ENCODE results near the gene ADCY2. TPM values are rescaled to one million over a fixed set of nuclear protein-coding genes. Genes with fewer than 3 reads are reported as not detected.

Gene ADCY2
- total and polyA plus RNA-seq, 9 of the 15 experiments (the other 6 are each of a cell fraction or from before 2014, with no cell fraction given), result 0.01 to 0.15 (median 0.03) TPM; not detected in 5

DNA sequence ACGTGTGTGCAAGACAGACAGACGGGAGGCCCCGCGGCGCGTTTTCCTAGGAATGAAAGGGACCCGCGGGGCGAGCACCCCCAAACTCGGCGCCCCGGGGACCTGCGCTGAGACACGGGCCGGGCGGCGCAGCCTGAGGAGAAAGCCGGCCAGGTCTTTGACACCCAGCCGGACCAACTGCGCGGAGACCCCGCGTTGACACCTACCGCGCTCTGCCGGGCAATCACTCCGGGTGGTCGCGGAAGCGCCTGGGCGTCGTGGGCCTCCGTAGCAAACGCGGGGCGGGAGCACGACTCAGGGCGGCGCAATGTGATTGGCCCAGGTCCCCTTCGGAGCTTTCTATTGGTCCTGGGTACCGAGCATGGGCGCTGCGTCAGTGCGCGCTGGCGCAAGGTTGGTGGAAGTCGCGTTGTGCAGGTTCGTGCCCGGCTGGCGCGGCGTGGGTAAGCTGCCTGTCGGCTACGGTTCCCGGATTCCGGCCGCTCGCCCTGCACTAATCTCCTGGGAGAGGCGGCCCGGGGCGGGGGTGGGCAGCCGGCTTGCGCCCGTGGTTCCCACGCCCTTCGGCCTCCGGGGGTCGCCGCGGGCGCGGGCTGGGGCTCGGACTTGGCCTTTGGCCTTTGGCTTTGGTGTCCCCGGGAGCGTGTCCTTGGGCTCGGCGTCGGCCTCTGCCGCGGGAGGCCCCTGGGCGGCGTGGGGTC lies 473.0 kb downstream of the ADCY2 start, which contains the start of the genes FASTKD3 and MTRR (continued):
- TF ChIP-seq, protein P1, sequence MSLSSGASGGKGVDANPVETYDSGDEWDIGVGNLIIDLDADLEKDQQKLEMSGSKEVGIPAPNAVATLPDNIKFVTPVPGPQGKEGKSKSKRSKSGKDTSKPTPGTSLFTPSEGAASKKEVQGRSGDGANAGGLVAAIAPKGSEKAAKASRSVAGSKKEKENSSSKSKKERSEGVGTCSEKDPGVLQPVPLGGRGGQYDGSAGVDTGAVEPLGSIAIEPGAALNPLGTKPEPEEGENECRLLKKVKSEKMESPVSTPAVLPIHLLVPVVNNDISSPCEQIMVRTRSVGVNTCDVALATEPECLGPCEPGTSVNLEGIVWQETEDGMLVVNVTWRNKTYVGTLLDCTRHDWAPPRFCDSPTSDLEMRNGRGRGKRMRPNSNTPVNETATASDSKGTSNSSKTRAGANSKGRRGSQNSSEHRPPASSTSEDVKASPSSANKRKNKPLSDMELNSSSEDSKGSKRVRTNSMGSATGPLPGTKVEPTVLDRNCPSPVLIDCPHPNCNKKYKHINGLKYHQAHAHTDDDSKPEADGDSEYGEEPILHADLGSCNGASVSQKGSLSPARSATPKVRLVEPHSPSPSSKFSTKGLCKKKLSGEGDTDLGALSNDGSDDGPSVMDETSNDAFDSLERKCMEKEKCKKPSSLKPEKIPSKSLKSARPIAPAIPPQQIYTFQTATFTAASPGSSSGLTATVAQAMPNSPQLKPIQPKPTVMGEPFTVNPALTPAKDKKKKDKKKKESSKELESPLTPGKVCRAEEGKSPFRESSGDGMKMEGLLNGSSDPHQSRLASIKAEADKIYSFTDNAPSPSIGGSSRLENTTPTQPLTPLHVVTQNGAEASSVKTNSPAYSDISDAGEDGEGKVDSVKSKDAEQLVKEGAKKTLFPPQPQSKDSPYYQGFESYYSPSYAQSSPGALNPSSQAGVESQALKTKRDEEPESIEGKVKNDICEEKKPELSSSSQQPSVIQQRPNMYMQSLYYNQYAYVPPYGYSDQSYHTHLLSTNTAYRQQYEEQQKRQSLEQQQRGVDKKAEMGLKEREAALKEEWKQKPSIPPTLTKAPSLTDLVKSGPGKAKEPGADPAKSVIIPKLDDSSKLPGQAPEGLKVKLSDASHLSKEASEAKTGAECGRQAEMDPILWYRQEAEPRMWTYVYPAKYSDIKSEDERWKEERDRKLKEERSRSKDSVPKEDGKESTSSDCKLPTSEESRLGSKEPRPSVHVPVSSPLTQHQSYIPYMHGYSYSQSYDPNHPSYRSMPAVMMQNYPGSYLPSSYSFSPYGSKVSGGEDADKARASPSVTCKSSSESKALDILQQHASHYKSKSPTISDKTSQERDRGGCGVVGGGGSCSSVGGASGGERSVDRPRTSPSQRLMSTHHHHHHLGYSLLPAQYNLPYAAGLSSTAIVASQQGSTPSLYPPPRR (CRISPR knock-in tag; IDR thresholded peaks at IDR 0.05; ENCODE audit: borderline replicate concordance), result no peak
- no peak for TF ChIP-seq SAFB2 (IDR thresholded peaks at IDR 0.05; ENCODE audit: borderline replicate concordance, low read depth, low read length, severe bottlenecking)
- no peak for TF ChIP-seq CBFA2T2 (conservative IDR thresholded peaks at IDR 0.05)
- TF ChIP-seq TCFL5 (CRISPR knock-in tag; conservative IDR thresholded peaks at IDR 0.05), result no peak
- no peak for TF ChIP-seq MECOM (CRISPR knock-in tag; IDR thresholded peaks at IDR 0.05)
- TF ChIP-seq, protein P2, sequence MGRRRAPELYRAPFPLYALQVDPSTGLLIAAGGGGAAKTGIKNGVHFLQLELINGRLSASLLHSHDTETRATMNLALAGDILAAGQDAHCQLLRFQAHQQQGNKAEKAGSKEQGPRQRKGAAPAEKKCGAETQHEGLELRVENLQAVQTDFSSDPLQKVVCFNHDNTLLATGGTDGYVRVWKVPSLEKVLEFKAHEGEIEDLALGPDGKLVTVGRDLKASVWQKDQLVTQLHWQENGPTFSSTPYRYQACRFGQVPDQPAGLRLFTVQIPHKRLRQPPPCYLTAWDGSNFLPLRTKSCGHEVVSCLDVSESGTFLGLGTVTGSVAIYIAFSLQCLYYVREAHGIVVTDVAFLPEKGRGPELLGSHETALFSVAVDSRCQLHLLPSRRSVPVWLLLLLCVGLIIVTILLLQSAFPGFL (CRISPR knock-in tag; IDR thresholded peaks at IDR 0.05), result no peak
- TF ChIP-seq, protein P3, sequence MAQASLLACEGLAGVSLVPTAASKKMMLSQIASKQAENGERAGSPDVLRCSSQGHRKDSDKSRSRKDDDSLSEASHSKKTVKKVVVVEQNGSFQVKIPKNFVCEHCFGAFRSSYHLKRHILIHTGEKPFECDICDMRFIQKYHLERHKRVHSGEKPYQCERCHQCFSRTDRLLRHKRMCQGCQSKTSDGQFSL (CRISPR knock-in tag; IDR thresholded peaks at IDR 0.05), result 0 out of 2 replicates have a peak, but pooled peaks have one; percentile 8
- TF ChIP-seq, protein P3 (tag; IDR thresholded peaks at IDR 0.05), result no peak; a peak in 1 of 4 replicates
- TF ChIP-seq POLR3G (IDR thresholded peaks at IDR 0.05; ENCODE audit: extremely low read depth, insufficient read length, insufficient replicate concordance), result no peak
- TF ChIP-seq ZNF146 (CRISPR knock-in tag; IDR thresholded peaks at IDR 0.05; ENCODE audit: unreplicated experiment), result no peak
- TF ChIP-seq SAFB (IDR thresholded peaks at IDR 0.05; ENCODE audit: borderline replicate concordance, low read depth, low read length), result peak; percentile 77
- TF ChIP-seq NRF1 (conservative IDR thresholded peaks at IDR 0.05 in 1 of 2, IDR thresholded peaks at IDR 0.05 in 1 of 2), result peak; percentile 86 to 89
- no peak for TF ChIP-seq NR2F6 (CRISPR knock-in tag; IDR thresholded peaks at IDR 0.05)
- no peak for TF ChIP-seq ZC3H4 (CRISPR knock-in tag; IDR thresholded peaks at IDR 0.05; ENCODE audit: borderline replicate concordance)
- TF ChIP-seq EWSR1 (IDR thresholded peaks at IDR 0.05; ENCODE audit: borderline replicate concordance, low read depth, partially characterized antibody), result no peak
- TF ChIP-seq FOXJ3 (CRISPR knock-in tag; IDR thresholded peaks at IDR 0.05), result no peak
- peak; percentile 75 for TF ChIP-seq ZFX (CRISPR knock-in tag; IDR thresholded peaks at IDR 0.05)

Measured in K562 (cell line).